ENCODE measurements around the gene SHISAL2B.

DNA sequence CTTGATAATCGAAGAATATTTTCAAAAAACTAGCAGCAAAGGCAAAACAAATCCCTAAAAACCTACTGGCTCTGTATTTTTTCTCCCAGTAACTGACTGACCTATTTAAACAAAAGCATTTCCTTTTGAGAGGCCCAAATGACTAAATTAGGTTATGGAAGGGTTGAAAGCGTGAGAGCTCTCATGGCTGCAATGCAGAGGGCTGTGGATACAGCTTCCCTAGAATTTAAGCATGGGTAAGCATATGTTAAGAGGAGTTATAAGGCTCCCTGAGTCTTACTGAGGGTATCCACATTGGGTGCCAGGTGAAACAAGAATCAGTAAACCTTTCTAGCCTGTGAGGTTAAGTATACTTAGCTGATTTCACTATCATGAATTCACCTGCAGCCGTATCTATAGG is 32.3 kb downstream of the SHISAL2B start:
- TF ChIP-seq, protein P1, sequence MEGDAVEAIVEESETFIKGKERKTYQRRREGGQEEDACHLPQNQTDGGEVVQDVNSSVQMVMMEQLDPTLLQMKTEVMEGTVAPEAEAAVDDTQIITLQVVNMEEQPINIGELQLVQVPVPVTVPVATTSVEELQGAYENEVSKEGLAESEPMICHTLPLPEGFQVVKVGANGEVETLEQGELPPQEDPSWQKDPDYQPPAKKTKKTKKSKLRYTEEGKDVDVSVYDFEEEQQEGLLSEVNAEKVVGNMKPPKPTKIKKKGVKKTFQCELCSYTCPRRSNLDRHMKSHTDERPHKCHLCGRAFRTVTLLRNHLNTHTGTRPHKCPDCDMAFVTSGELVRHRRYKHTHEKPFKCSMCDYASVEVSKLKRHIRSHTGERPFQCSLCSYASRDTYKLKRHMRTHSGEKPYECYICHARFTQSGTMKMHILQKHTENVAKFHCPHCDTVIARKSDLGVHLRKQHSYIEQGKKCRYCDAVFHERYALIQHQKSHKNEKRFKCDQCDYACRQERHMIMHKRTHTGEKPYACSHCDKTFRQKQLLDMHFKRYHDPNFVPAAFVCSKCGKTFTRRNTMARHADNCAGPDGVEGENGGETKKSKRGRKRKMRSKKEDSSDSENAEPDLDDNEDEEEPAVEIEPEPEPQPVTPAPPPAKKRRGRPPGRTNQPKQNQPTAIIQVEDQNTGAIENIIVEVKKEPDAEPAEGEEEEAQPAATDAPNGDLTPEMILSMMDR (IDR thresholded peaks at IDR 0.05) = no peak
- no peak for TF ChIP-seq POLR2A (IDR thresholded peaks at IDR 0.05)
- TF ChIP-seq EP300 (IDR thresholded peaks at IDR 0.05) = no peak

Measured in ovary (tissue), 3 donors.